Measurements from ENCODE around the gene STYX. TPM values are rescaled to one million over a fixed set of nuclear protein-coding genes. Genes with fewer than 3 reads are reported as not detected.

The STYX gene
- total RNA-seq, 6 donors from 2014 or later = 3.0 to 16.5 (median 10.4) TPM

- Histone ChIP-seq H3K9me3 (no peaks in the 10 kb centered on the region), H3K27me3 (no peaks in the 10 kb centered on the region), H3K4me1 (no peaks in the 10 kb centered on the region), H3K4me3 (no peak overlapping the region), H3K27ac (no peak overlapping the region), H3K36me3 (peaks cover 0 to 47% (median 0%) of the 10 kb centered on the region in 4 donors)
- 96 to 100% methylated on average over 1 of the region's 1 CpG for WGBS, 2 donors
- TF ChIP-seq CTCF (IDR thresholded peaks at IDR 0.05) (no peak), POLR2A (IDR thresholded peaks at IDR 0.05) (no peak), EP300 (IDR thresholded peaks at IDR 0.05) (no peak), POLR2AphosphoS5 (IDR thresholded peaks at IDR 0.05) (no peak)
- ATAC-seq (ENCODE audit: low FRiP score in 2 of 2) = no peak
- no peak for DNase-seq
Observed at GRCh38 chr14:52781629-52782028, 51.7 kb downstream of the STYX start.

- 89 to 90% methylated on average over 1 of the region's 1 CpG for WGBS, 2 donors
Observed at GRCh38 chr14:52783206-52783605, 53.2 kb downstream of the STYX start.

GRCh38 chr14:52786887-52787286 lies 56.9 kb downstream of the STYX start:
- Histone ChIP-seq H3K9me3 (no peaks in the 10 kb centered on the region), H3K4me3 (no peak overlapping the region), H3K27me3 (no peaks in the 10 kb centered on the region), H3K36me3 (peaks cover 0 to 5% (median 0%) of the 10 kb centered on the region in 4 donors), H3K27ac (no peak overlapping the region), H3K4me1 (peaks cover 8 to 19% (median 11%) of the 10 kb centered on the region in 4 donors)
- ATAC-seq (ENCODE audit: low FRiP score in 2 of 2) (no peak), DNase-seq (no peak)
- no peak for TF ChIP-seq EP300 (IDR thresholded peaks at IDR 0.05)
- TF ChIP-seq POLR2A (IDR thresholded peaks at IDR 0.05) = no peak
- TF ChIP-seq POLR2AphosphoS5 (IDR thresholded peaks at IDR 0.05) = no peak
- TF ChIP-seq CTCF (IDR thresholded peaks at IDR 0.05) = no peak

More at GRCh38 chr14:52783206-52783605, 53.2 kb downstream of the STYX start:
- Histone ChIP-seq H3K36me3 (peaks cover 0 to 31% (median 0%) of the 10 kb centered on the region in 4 donors), H3K9me3 (no peaks in the 10 kb centered on the region), H3K4me3 (no peak overlapping the region), H3K27ac (no peak overlapping the region), H3K4me1 (no peaks in the 10 kb centered on the region), H3K27me3 (no peaks in the 10 kb centered on the region)
- DNase-seq (no peak), ATAC-seq (ENCODE audit: low FRiP score in 2 of 2) (no peak)
- TF ChIP-seq POLR2A (IDR thresholded peaks at IDR 0.05) = no peak
- no peak for TF ChIP-seq EP300 (IDR thresholded peaks at IDR 0.05)
- no peak for TF ChIP-seq CTCF (IDR thresholded peaks at IDR 0.05)
- no peak for TF ChIP-seq POLR2AphosphoS5 (IDR thresholded peaks at IDR 0.05)

GRCh38 chr14:52789118-52789517 lies 59.2 kb downstream of the STYX start:
- ATAC-seq (ENCODE audit: low FRiP score in 2 of 2) = no peak
- no peak for TF ChIP-seq POLR2AphosphoS5 (IDR thresholded peaks at IDR 0.05)
- no peak for TF ChIP-seq CTCF (IDR thresholded peaks at IDR 0.05)
- TF ChIP-seq EP300 (IDR thresholded peaks at IDR 0.05) = no peak
- TF ChIP-seq POLR2A (IDR thresholded peaks at IDR 0.05) = no peak
- H3K36me3 ChIP-seq = no peaks in the 10 kb centered on the region
- 91 to 98% methylated on average over 2 of the region's 2 CpGs for WGBS, 2 donors
- H3K4me1 ChIP-seq = peaks cover 8 to 21% (median 16%) of the 10 kb centered on the region in 4 donors
- no peak overlapping the region for H3K4me3 ChIP-seq
- no peak for DNase-seq
- H3K9me3 ChIP-seq = no peaks in the 10 kb centered on the region
- no peaks in the 10 kb centered on the region for H3K27me3 ChIP-seq
- no peak overlapping the region for H3K27ac ChIP-seq

- ATAC-seq (ENCODE audit: low FRiP score in 2 of 2) (no peak), DNase-seq (no peak)
- 64% methylated on average over 18 of the region's 18 CpGs for WGBS, 2 donors
- H3K36me3 ChIP-seq = no peaks in the 10 kb centered on the region
- no peak for TF ChIP-seq POLR2AphosphoS5 (IDR thresholded peaks at IDR 0.05)
- no peak for TF ChIP-seq CTCF (IDR thresholded peaks at IDR 0.05)
- TF ChIP-seq EP300 (IDR thresholded peaks at IDR 0.05) = no peak
- TF ChIP-seq POLR2A (IDR thresholded peaks at IDR 0.05) = no peak
- no peaks in the 10 kb centered on the region for H3K9me3 ChIP-seq
- no peaks in the 10 kb centered on the region for H3K27me3 ChIP-seq
- peak overlapping the region; percentile 77 to 84 (median 83) for H3K4me3 ChIP-seq
- peak overlapping the region in 3 of 4 donors; percentile 90 to 92 (median 90) for H3K27ac ChIP-seq
- peaks cover 8 to 21% (median 16%) of the 10 kb centered on the region in 4 donors for H3K4me1 ChIP-seq
Observed at GRCh38 chr14:52790011-52790755, 60.2 kb downstream of the STYX start.

Measured in upper lobe of left lung (tissue), 6 donors.